Peyer's patch (tissue), 4 donors: ENCODE measurements around the gene CREG1.

Source experiments
- POLR2A ChIP-seq, 2 donors: fragments of 450-650 bp; IDR thresholded peaks; one replicate each; pipeline ENCODE4 v1.5.1; 2017; ENCODE audit warnings: antibody characterized with exemption in 2 of 2, mild to moderate bottlenecking in 2 of 2, moderate library complexity in 2 of 2
- TF ChIP-seq, protein P1 (sequence below), 6 experiments: fragments of 450-650 bp in 4 of 6; fragments of 200-600 bp in 2 of 6; sonication (generic) in 1 of 6; IDR thresholded peaks; one replicate each; pipeline ENCODE4 v1.5.1; 2017 to 2019; ENCODE audit warnings: antibody characterized with exemption in 6 of 6, mild to moderate bottlenecking in 3 of 6, moderate library complexity in 1 of 6

DNA sequence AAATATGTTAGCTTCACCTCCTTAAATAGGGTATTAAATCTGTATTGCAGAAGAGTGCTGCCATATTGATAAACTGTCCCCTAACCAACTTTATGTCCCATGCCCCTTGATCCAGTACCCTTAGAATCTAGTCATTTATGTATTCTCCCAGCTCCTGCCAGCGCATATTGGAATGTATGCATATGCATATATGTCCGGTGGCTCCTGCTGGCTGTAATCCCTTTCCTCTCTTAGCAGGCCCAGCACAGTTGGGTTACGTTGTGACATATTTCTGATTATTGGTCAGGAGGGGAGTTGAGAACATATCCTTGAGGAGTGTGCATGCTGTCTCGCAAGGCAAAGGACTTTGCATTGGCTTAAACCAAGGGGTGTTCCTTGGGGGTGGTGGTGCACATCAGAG, 29.2 kb upstream of the CREG1 start:
- TF ChIP-seq, protein P1, sequence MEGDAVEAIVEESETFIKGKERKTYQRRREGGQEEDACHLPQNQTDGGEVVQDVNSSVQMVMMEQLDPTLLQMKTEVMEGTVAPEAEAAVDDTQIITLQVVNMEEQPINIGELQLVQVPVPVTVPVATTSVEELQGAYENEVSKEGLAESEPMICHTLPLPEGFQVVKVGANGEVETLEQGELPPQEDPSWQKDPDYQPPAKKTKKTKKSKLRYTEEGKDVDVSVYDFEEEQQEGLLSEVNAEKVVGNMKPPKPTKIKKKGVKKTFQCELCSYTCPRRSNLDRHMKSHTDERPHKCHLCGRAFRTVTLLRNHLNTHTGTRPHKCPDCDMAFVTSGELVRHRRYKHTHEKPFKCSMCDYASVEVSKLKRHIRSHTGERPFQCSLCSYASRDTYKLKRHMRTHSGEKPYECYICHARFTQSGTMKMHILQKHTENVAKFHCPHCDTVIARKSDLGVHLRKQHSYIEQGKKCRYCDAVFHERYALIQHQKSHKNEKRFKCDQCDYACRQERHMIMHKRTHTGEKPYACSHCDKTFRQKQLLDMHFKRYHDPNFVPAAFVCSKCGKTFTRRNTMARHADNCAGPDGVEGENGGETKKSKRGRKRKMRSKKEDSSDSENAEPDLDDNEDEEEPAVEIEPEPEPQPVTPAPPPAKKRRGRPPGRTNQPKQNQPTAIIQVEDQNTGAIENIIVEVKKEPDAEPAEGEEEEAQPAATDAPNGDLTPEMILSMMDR (IDR thresholded peaks at IDR 0.05) = no peak
- no peak for TF ChIP-seq POLR2A (IDR thresholded peaks at IDR 0.05)
